RWPE2 (cell line): ENCODE results near the gene TAF6L.
"Not testable (repeated sequence)": the region's sequence is repeated elsewhere in the genome, so short reads cannot be mapped to it uniquely, and the experiment has no call there.

ENCODE experiments used
- ATAC-seq: fragments of 200-7000 bp; cut with Tn5 transposase; 3 replicates; pipeline ENCODE4 v1.9.1; 2021; ENCODE audit warnings: low read depth
- DNase-seq: peaks from one replicate; pipeline ENCODE4 v3.0.0-alpha.2; 2020; ENCODE audit warnings: low spot score
- H3K27ac ChIP-seq: fragments of 450-650 bp; 2 replicates; pipeline ENCODE4 v1.5.1; 2017; ENCODE audit warnings: mild to moderate bottlenecking; ENCODE audit not compliant: poor library complexity, severe bottlenecking
- H3K27me3 ChIP-seq: fragments of 250-450 bp; sonication (Bioruptor Pico); 2 replicates; pipeline ENCODE4 v1.5.1; 2021; ENCODE audit warnings: mild to moderate bottlenecking, moderate library complexity; ENCODE audit not compliant: insufficient read depth, poor library complexity, severe bottlenecking
- H3K36me3 ChIP-seq: fragments of 250-450 bp; sonication (Bioruptor Pico); 2 replicates; pipeline ENCODE4 v1.5.1; 2020; ENCODE audit warnings: low read depth, mild to moderate bottlenecking, moderate library complexity
- H3K4me1 ChIP-seq: fragments of 250-450 bp; sonication (Bioruptor Pico); 2 replicates; pipeline ENCODE4 v1.5.1; 2021; ENCODE audit warnings: mild to moderate bottlenecking, moderate library complexity; ENCODE audit not compliant: insufficient read depth, poor library complexity, severe bottlenecking
- H3K4me3 ChIP-seq: fragments of 250-450 bp; sonication (Bioruptor Pico); 2 replicates; pipeline ENCODE4 v1.5.1; 2021; ENCODE audit warnings: mild to moderate bottlenecking, moderate library complexity; ENCODE audit not compliant: severe bottlenecking
- H3K9me3 ChIP-seq: fragments of 250-450 bp; sonication (Bioruptor Pico); 2 replicates; pipeline ENCODE4 v1.5.1; 2021; ENCODE audit warnings: mild to moderate bottlenecking, moderate library complexity; ENCODE audit not compliant: severe bottlenecking
- CTCF ChIP-seq: fragments of 450-650 bp; IDR thresholded peaks from one replicate; pipeline ENCODE4 v1.5.1; 2017; ENCODE audit warnings: mild to moderate bottlenecking, moderate library complexity; ENCODE audit not compliant: poor library complexity, severe bottlenecking

TAF6L gene

GRCh38 chr11:62757846-62758788, 13.1 kb upstream of the TAF6L start:
- H3K4me3 ChIP-seq, result no peak overlapping the region
- no peaks in the 10 kb centered on the region for H3K9me3 ChIP-seq
- H3K4me1 ChIP-seq, result peaks cover 5% of the 10 kb centered on the region
- no peak overlapping the region for H3K27ac ChIP-seq
- ATAC-seq (no peak), DNase-seq (no peak)
- H3K36me3 ChIP-seq, result peaks cover 8% of the 10 kb centered on the region; the same call in 1 of the 2 replicates
- no peaks in the 10 kb centered on the region for H3K27me3 ChIP-seq
- TF ChIP-seq CTCF, result no peak

DNA sequence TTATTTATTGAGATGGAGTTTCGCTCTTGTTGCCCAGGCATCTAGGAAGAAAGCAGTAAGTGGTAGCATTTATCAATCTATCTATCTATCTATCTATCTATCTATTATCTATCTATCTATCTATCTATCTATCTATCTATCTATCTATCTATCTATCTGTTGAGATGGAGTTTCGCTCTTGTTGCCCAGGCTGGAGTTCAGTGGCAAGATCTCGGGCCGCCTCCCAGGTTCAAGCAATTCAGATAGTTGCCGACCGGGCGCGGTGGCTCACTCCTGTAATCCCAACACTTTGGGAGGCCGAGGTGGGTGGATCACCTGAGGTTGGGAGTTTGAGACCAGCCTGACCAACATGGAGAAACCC, 10.3 kb upstream of the TAF6L start:
- H3K27ac ChIP-seq, result peak overlapping the region; percentile 58
- not testable (repeated sequence) for H3K4me1 ChIP-seq, H3K9me3 ChIP-seq, H3K27me3 ChIP-seq, DNase-seq, ATAC-seq
- peak overlapping the region; percentile 57 for H3K4me3 ChIP-seq
- peaks cover 14% of the 10 kb centered on the region for H3K36me3 ChIP-seq

GRCh38 chr11:62770778-62771143, 435 bp upstream of the TAF6L start:
- peak overlapping the region; percentile 61 for H3K4me3 ChIP-seq
- H3K27me3 ChIP-seq, result no peaks in the 10 kb centered on the region
- no peak for TF ChIP-seq CTCF
- peak overlapping the region; percentile 71 for H3K27ac ChIP-seq
- peaks cover 8% of the 10 kb centered on the region for H3K4me1 ChIP-seq
- peak; percentile 4; the same call in 1 of the 3 replicates for ATAC-seq
- peaks cover 7% of the 10 kb centered on the region for H3K36me3 ChIP-seq
- no peak for DNase-seq
- no peaks in the 10 kb centered on the region for H3K9me3 ChIP-seq

DNA sequence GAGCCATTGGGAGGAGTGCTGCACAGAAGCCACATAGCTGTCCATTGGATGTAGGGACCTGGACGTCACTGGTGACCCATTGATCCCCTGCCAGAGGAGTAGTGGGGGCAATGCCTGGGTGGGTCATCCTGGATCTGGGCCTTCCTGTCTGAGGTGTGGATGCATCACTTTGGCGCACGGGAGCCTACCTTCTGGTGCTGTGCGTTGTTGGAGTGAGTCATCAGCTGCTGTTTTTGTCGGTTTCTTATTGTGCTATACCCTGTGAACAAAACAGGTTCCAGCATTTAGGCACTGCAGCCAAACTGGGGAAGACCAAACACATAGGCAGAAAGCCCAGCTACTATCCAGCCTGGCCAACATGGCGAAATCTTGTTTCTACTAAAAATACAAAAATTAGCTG, 3.2 kb downstream of the TAF6L start:
- Histone ChIP-seq H3K4me3 (no peak overlapping the region), H3K36me3 (peaks cover 10% of the 10 kb centered on the region), H3K27me3 (no peaks in the 10 kb centered on the region), H3K27ac (no peak overlapping the region), H3K9me3 (no peaks in the 10 kb centered on the region), H3K4me1 (peaks cover 8% of the 10 kb centered on the region)
- DNase-seq (no peak), ATAC-seq (no peak)
- no peak for TF ChIP-seq CTCF

DNA sequence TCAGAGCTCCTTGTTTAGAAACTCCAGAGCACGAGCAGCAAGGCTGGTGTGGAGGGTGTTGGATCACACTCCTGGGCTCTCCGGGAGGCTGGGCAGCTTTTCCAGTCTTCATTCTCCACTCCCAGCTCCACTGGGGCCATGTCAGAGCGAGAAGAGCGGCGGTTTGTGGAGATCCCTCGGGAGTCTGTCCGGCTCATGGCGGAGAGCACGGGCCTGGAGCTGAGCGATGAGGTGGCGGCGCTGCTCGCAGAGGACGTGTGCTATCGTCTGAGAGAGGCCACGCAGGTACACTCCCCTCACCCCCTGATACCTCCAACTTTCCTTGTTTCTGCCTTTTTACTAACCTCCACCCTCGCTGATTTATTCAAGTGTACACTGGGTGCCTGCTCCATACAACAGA, 4.5 kb downstream of the TAF6L start:
- no peak for ATAC-seq
- Histone ChIP-seq H3K4me3 (no peak overlapping the region), H3K27me3 (no peaks in the 10 kb centered on the region), H3K4me1 (peaks cover 5% of the 10 kb centered on the region), H3K9me3 (no peaks in the 10 kb centered on the region), H3K36me3 (peaks cover 10% of the 10 kb centered on the region), H3K27ac (no peak overlapping the region)
- no peak for DNase-seq
- no peak for TF ChIP-seq CTCF
